HepG2 (cell line): ENCODE measurements around the gene WDR76. TPM values are rescaled to one million over a fixed set of nuclear protein-coding genes. Genes with fewer than 3 reads are reported as not detected.

Experiments
- ZBTB46 ChIP-seq: sonication (generic); formaldehyde crosslinking; IDR thresholded peaks from 2 replicates; pipeline ENCODE4 v1.4.0; 2020; ENCODE audit warnings: mild to moderate bottlenecking, missing genetic modification reagents, borderline replicate concordance
- ZNF280D ChIP-seq: sonication (generic); formaldehyde crosslinking; IDR thresholded peaks from 2 replicates; pipeline ENCODE4 v1.5.1; 2020; ENCODE audit warnings: mild to moderate bottlenecking, missing genetic modification reagents
- ZNF503 ChIP-seq: sonication (generic); formaldehyde crosslinking; IDR thresholded peaks from 2 replicates; pipeline ENCODE4 v1.4.0; 2020; ENCODE audit warnings: missing genetic modification reagents
- ZNF543 ChIP-seq: sonication (generic); formaldehyde crosslinking; IDR thresholded peaks from 2 replicates; pipeline ENCODE4 v1.4.0; 2020; ENCODE audit warnings: mild to moderate bottlenecking, missing genetic modification reagents
- ZNF616 ChIP-seq: sonication (generic); formaldehyde crosslinking; IDR thresholded peaks from 2 replicates; pipeline ENCODE4 v1.5.0; 2020; ENCODE audit warnings: low read depth, mild to moderate bottlenecking, missing genetic modification reagents
- ZNF790 ChIP-seq: sonication (generic); formaldehyde crosslinking; IDR thresholded peaks from 2 replicates; pipeline ENCODE4 v1.8.0; 2022; ENCODE audit warnings: missing genetic modification reagents, mild to moderate bottlenecking, borderline replicate concordance
- ZNF850 ChIP-seq: sonication (generic); formaldehyde crosslinking; conservative IDR thresholded peaks from 2 replicates; pipeline ENCODE4 v1.9.0; 2021; ENCODE audit warnings: mild to moderate bottlenecking, missing genetic modification reagents
- ZSCAN21 ChIP-seq: sonication (generic); formaldehyde crosslinking; IDR thresholded peaks from 2 replicates; pipeline ENCODE4 v1.8.0; 2022; ENCODE audit warnings: mild to moderate bottlenecking, missing genetic modification reagents, moderate library complexity, borderline replicate concordance
- polyA plus RNA-seq, 8 experiments: library from polyadenylated mRNA; depleted of rRNA in 3 of 8; stranded (reverse) in 7 of 8; unstranded in 1 of 8; fragments of >200 nt; fragmentation: Illumina TruSeq in 4 of 8; extraction: Trizol in 4 of 8; gene quantifications; 2 replicates each; pipeline versions ENCODE4 v1.2.1 to v1.2.3, GENCODE V29; 2011 to 2016; ENCODE audit warnings: low read depth in 4 of 8, missing spikeins in 1 of 8, mixed read lengths in 1 of 8; ENCODE audit not compliant: insufficient read depth in 1 of 8
- total RNA-seq, 5 experiments: library from RNA; depleted of rRNA; stranded (reverse); fragments of >200 nt; fragmentation: Illumina TruSeq; extraction: Trizol; gene quantifications; 2 replicates each; pipeline ENCODE4 v1.2.3, GENCODE V29; 2016; ENCODE audit warnings: low read depth in 1 of 5
- TF ChIP-seq, protein P1 (sequence below): sonication (generic); formaldehyde crosslinking; IDR thresholded peaks from 2 replicates; pipeline ENCODE4 v1.4.0; 2020; ENCODE audit warnings: missing genetic modification reagents
- TF ChIP-seq, protein P2 (sequence below): sonication (generic); formaldehyde crosslinking; IDR thresholded peaks from 2 replicates; pipeline ENCODE4 v1.4.0; 2020; ENCODE audit warnings: missing genetic modification reagents

Gene WDR76
- total and polyA plus RNA-seq, 2 of the 13 experiments (the other 11 are each of a cell fraction or from before 2014, with no cell fraction given), result 1.1 to 9.7 TPM

DNA sequence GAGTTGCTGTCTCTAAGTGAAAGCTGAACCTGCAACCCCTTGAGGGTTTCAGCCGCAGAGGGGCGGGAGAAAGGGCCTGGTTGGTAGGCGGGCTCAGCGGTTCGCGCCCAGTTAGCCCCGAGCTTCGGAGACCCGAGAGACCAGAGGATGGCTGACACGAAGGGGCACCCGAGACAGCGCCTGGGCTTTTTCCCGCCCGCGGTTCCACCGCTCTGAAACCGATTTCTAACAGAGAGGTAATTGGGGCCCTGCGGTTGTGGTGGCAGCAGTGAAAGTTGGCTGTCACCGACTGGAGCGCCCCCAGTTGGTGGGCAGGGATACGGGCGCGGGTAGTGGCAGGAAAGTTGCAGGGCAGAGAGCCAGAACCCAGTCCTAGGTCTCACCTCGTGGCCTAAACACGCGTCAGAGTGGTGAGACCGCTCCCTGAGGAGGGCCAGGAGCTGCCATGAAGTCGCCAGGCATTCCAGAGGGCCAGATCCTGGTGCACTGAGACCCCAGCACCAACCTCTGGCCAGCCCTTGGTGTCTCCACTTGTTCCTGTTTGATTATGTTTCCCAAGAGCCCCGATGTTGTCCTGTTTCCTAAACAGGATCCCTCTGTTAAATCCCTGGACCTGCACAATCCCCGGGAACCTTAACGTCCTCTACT lies 49.4 kb upstream of the WDR76 start (continued):
- TF ChIP-seq, protein P1, sequence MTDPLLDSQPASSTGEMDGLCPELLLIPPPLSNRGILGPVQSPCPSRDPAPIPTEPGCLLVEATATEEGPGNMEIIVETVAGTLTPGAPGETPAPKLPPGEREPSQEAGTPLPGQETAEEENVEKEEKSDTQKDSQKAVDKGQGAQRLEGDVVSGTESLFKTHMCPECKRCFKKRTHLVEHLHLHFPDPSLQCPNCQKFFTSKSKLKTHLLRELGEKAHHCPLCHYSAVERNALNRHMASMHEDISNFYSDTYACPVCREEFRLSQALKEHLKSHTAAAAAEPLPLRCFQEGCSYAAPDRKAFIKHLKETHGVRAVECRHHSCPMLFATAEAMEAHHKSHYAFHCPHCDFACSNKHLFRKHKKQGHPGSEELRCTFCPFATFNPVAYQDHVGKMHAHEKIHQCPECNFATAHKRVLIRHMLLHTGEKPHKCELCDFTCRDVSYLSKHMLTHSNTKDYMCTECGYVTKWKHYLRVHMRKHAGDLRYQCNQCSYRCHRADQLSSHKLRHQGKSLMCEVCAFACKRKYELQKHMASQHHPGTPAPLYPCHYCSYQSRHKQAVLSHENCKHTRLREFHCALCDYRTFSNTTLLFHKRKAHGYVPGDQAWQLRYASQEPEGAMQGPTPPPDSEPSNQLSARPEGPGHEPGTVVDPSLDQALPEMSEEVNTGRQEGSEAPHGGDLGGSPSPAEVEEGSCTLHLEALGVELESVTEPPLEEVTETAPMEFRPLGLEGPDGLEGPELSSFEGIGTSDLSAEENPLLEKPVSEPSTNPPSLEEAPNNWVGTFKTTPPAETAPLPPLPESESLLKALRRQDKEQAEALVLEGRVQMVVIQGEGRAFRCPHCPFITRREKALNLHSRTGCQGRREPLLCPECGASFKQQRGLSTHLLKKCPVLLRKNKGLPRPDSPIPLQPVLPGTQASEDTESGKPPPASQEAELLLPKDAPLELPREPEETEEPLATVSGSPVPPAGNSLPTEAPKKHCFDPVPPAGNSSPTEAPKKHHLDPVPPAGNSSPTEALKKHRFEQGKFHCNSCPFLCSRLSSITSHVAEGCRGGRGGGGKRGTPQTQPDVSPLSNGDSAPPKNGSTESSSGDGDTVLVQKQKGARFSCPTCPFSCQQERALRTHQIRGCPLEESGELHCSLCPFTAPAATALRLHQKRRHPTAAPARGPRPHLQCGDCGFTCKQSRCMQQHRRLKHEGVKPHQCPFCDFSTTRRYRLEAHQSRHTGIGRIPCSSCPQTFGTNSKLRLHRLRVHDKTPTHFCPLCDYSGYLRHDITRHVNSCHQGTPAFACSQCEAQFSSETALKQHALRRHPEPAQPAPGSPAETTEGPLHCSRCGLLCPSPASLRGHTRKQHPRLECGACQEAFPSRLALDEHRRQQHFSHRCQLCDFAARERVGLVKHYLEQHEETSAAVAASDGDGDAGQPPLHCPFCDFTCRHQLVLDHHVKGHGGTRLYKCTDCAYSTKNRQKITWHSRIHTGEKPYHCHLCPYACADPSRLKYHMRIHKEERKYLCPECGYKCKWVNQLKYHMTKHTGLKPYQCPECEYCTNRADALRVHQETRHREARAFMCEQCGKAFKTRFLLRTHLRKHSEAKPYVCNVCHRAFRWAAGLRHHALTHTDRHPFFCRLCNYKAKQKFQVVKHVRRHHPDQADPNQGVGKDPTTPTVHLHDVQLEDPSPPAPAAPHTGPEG (CRISPR knock-in tag), result peak; percentile 51; the same call in 1 of the 2 replicates
- TF ChIP-seq ZBTB46 (CRISPR knock-in tag) (peak; percentile 55; the same call in 1 of the 2 replicates), ZNF616 (CRISPR knock-in tag) (0 out of 2 replicates have a peak, but pooled peaks have one; percentile 68), ZNF503 (CRISPR knock-in tag) (0 out of 2 replicates have a peak, but pooled peaks have one; percentile 55), ZNF790 (CRISPR knock-in tag) (0 out of 2 replicates have a peak, but pooled peaks have one; percentile 59), ZNF280D (CRISPR knock-in tag) (peak; percentile 41; the same call in 1 of the 2 replicates), ZSCAN21 (CRISPR knock-in tag) (0 out of 2 replicates have a peak, but pooled peaks have one; percentile 34), ZNF850 (CRISPR knock-in tag) (0 out of 2 replicates have a peak, but pooled peaks have one; percentile 70), ZNF543 (CRISPR knock-in tag) (peak; percentile 91)
- TF ChIP-seq, protein P2, sequence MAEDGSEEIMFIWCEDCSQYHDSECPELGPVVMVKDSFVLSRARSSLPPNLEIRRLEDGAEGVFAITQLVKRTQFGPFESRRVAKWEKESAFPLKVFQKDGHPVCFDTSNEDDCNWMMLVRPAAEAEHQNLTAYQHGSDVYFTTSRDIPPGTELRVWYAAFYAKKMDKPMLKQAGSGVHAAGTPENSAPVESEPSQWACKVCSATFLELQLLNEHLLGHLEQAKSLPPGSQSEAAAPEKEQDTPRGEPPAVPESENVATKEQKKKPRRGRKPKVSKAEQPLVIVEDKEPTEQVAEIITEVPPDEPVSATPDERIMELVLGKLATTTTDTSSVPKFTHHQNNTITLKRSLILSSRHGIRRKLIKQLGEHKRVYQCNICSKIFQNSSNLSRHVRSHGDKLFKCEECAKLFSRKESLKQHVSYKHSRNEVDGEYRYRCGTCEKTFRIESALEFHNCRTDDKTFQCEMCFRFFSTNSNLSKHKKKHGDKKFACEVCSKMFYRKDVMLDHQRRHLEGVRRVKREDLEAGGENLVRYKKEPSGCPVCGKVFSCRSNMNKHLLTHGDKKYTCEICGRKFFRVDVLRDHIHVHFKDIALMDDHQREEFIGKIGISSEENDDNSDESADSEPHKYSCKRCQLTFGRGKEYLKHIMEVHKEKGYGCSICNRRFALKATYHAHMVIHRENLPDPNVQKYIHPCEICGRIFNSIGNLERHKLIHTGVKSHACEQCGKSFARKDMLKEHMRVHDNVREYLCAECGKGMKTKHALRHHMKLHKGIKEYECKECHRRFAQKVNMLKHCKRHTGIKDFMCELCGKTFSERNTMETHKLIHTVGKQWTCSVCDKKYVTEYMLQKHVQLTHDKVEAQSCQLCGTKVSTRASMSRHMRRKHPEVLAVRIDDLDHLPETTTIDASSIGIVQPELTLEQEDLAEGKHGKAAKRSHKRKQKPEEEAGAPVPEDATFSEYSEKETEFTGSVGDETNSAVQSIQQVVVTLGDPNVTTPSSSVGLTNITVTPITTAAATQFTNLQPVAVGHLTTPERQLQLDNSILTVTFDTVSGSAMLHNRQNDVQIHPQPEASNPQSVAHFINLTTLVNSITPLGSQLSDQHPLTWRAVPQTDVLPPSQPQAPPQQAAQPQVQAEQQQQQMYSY (CRISPR knock-in tag), result no peak
